Measurements from ENCODE around the gene ABHD1.

DNA sequence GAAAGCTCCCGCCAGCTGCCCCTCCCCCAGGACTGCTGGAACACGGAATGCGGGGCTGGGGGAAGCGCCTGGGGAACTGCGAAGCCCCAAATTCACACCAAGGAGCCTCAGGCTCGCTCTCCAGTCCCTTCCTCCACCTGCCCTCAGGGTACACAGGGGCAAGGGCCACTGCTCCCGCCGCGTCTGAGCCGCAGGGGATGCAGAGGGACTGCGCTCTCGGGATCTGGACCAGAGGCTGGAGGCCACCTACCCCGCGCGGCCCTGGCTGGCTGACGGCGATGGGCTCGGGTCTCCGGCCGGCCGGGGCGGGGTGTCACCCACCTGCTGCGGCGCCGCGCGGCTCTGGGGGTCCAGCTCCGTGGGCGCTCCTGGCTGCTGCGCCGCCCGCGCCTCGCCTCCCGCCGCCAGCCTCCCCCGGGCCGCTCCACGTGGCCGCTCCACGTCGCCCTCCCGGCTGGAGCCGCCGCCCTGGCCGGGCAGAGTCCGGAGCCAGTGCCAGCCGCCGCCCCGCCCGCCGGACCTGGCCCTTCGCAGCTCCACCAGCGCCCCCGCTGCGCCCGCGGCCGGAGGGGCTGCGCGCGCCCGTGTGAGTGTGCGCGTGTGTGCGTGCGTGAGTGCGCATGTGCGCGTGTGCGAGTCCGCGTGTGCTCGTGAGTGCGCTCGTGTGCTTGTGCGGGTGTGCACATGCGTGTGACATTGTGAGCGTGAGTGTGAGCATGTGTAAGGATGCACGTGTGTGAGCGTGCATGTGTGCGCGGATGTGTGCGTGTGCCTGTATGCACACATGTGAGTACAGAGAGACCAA lies 4.9 kb upstream of the ABHD1 start, which contains the start of gene CGREF1:
- TF ChIP-seq, protein P1, sequence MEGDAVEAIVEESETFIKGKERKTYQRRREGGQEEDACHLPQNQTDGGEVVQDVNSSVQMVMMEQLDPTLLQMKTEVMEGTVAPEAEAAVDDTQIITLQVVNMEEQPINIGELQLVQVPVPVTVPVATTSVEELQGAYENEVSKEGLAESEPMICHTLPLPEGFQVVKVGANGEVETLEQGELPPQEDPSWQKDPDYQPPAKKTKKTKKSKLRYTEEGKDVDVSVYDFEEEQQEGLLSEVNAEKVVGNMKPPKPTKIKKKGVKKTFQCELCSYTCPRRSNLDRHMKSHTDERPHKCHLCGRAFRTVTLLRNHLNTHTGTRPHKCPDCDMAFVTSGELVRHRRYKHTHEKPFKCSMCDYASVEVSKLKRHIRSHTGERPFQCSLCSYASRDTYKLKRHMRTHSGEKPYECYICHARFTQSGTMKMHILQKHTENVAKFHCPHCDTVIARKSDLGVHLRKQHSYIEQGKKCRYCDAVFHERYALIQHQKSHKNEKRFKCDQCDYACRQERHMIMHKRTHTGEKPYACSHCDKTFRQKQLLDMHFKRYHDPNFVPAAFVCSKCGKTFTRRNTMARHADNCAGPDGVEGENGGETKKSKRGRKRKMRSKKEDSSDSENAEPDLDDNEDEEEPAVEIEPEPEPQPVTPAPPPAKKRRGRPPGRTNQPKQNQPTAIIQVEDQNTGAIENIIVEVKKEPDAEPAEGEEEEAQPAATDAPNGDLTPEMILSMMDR (optimal IDR thresholded peaks at IDR 0.05 in 1 of 3, IDR thresholded peaks at IDR 0.05 in 1 of 3, conservative IDR thresholded peaks at IDR 0.05 in 1 of 3; ENCODE audit: extremely low read depth in 1 of 3, insufficient read depth in 2 of 3, low read length in 3 of 3), result no peak
- TF ChIP-seq EZH2 (IDR thresholded peaks at IDR 0.05; ENCODE audit: low read length), result peak; percentile 38
